Loucy (cell line): ENCODE data around the gene SLC38A10.

Experiments
- EZH2phosphoT487 ChIP-seq: fragments of 200-600 bp; IDR thresholded peaks from 2 replicates; pipeline ENCODE4 v1.6.1; 2018; ENCODE audit warnings: antibody characterized with exemption, mild to moderate bottlenecking, moderate library complexity, borderline replicate concordance
- TF ChIP-seq, protein P1 (sequence below): fragments of 200-600 bp; sonication (generic); conservative IDR thresholded peaks from 2 replicates; pipeline ENCODE4 v1.5.1; 2014; ENCODE audit warnings: mild to moderate bottlenecking, antibody characterized with exemption, low read length

- TF ChIP-seq, protein P1, sequence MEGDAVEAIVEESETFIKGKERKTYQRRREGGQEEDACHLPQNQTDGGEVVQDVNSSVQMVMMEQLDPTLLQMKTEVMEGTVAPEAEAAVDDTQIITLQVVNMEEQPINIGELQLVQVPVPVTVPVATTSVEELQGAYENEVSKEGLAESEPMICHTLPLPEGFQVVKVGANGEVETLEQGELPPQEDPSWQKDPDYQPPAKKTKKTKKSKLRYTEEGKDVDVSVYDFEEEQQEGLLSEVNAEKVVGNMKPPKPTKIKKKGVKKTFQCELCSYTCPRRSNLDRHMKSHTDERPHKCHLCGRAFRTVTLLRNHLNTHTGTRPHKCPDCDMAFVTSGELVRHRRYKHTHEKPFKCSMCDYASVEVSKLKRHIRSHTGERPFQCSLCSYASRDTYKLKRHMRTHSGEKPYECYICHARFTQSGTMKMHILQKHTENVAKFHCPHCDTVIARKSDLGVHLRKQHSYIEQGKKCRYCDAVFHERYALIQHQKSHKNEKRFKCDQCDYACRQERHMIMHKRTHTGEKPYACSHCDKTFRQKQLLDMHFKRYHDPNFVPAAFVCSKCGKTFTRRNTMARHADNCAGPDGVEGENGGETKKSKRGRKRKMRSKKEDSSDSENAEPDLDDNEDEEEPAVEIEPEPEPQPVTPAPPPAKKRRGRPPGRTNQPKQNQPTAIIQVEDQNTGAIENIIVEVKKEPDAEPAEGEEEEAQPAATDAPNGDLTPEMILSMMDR, result 0 out of 2 replicates have a peak, but pooled peaks have one; percentile 12
- TF ChIP-seq EZH2phosphoT487, result no peak
These were observed 9.8 kb downstream of the SLC38A10 start for GRCh38 chr17:81285179-81285878.
